Suprapubic skin (tissue), 3 donors: ENCODE data around the gene CDH13.

ENCODE experiments used
- CTCF ChIP-seq, 2 donors: fragments of 200-600 bp in 1 of 2; fragments of 450-650 bp in 1 of 2; sonication (generic) in 1 of 2; IDR thresholded peaks; one replicate each; pipeline ENCODE4 v1.5.1; 2016 to 2019; ENCODE audit warnings: antibody characterized with exemption in 2 of 2, mild to moderate bottlenecking in 1 of 2, moderate library complexity in 1 of 2
- EP300 ChIP-seq: sonication (generic); formaldehyde crosslinking; IDR thresholded peaks from one replicate; pipeline ENCODE4 v1.6.1; 2017; ENCODE audit warnings: antibody characterized with exemption
- POLR2A ChIP-seq, 2 donors: fragments of 450-650 bp; IDR thresholded peaks; one replicate each; pipeline ENCODE4 v1.6.1; 2017; ENCODE audit warnings: antibody characterized with exemption in 2 of 2, mild to moderate bottlenecking in 2 of 2, moderate library complexity in 2 of 2

GRCh38 chr16:83130039-83130438 lies 503.3 kb downstream of the CDH13 start:
- TF ChIP-seq CTCF (IDR thresholded peaks at IDR 0.05) = no peak
- no peak for TF ChIP-seq EP300
- TF ChIP-seq POLR2A (IDR thresholded peaks at IDR 0.05) = no peak
